Loucy (cell line): Measurements from ENCODE around the gene CENPS.

ENCODE experiments used
- CTCF ChIP-seq: fragments of 200-600 bp; sonication (generic); conservative IDR thresholded peaks from 2 replicates; pipeline ENCODE4 v1.5.1; 2014; ENCODE audit warnings: mild to moderate bottlenecking, antibody characterized with exemption, low read length
- EZH2phosphoT487 ChIP-seq: fragments of 200-600 bp; IDR thresholded peaks from 2 replicates; pipeline ENCODE4 v1.6.1; 2018; ENCODE audit warnings: antibody characterized with exemption, mild to moderate bottlenecking, moderate library complexity, borderline replicate concordance

GRCh38 chr1:10449751-10450150 is 19.5 kb downstream of the CENPS start, which contains the start of gene CORT:
- TF ChIP-seq CTCF, result no peak
- TF ChIP-seq EZH2phosphoT487, result no peak
